Measurements from ENCODE around the gene USP4. TPM values are rescaled to one million over a fixed set of nuclear protein-coding genes. Genes with fewer than 3 reads are reported as not detected.

The USP4 gene
- total and polyA plus RNA-seq, 4 donors, result 12.5 to 17.7 (median 14.9) TPM

DNA sequence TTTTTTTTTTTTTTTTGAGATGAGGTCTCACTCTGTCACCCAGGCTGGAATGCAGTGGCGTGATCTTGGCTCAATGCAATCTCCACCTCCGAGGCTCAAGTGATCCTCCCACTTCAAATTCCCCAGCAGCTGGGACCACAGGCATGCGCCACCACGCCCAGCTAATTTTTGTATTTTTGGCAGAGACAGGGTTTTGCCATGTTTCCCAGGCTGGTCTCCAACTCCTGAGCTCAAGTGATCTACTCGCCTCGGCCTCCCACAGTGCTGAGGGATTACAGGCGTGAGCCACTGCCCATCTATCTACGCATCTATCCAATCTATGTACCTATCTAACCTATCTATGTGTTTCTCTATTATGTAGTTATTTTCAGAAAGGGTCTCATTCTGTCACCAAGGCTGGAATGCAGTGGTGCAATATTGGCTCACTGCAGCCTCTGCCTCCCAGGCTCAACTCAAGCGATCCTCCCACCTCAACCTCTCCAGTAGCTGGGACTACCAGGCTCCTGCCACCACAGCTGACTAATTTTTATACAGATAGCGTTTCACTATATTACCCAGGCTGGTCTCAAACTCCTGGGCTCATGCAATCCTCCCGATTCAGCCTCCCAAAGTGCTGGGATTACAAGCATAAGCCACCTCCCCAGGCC is 38.5 kb upstream of the USP4 start (continued):
- TF ChIP-seq SP1 (IDR thresholded peaks at IDR 0.05) (no peak), ATF3 (IDR thresholded peaks at IDR 0.05) (no peak), MAX (IDR thresholded peaks at IDR 0.05) (no peak), RAD21 (IDR thresholded peaks at IDR 0.05) (no peak), FOXA2 (IDR thresholded peaks at IDR 0.05) (no peak)

GRCh38 chr3:49377483-49377882 is 37.6 kb upstream of the USP4 start:
- 94% methylated on average over 1 of the region's 1 CpG for WGBS
- Histone ChIP-seq H3K36me3 (ENCODE audit: control insufficient read depth in 4 of 4, insufficient read depth in 3 of 4, low read depth in 1 of 4, low read length in 3 of 4) (peaks cover 4 to 23% (median 20%) of the 10 kb centered on the region in 4 donors), H3K9ac (ENCODE audit: low read depth in 1 of 2, low read length in 2 of 2) (no peak overlapping the region), H3K9me3 (ENCODE audit: control insufficient read depth in 4 of 4, low read length in 3 of 4) (peaks cover 0 to 3% (median 0%) of the 10 kb centered on the region in 4 donors), H3K4me1 (ENCODE audit: control insufficient read depth in 4 of 4, insufficient read depth in 4 of 4, low read length in 3 of 4) (peaks cover 0 to 3% (median 0%) of the 10 kb centered on the region in 4 donors), H3K4me3 (ENCODE audit: low read depth in 1 of 3, low read length in 3 of 3) (no peak overlapping the region), H3K27ac (ENCODE audit: low read depth in 1 of 2, low read length in 2 of 2) (no peak overlapping the region), H3K27me3 (ENCODE audit: control insufficient read depth in 4 of 4, insufficient read depth in 4 of 4, low read length in 3 of 4) (no peaks in the 10 kb centered on the region)
- no peak for DNase-seq (ENCODE audit: low spot score)
- no peak for TF ChIP-seq HNF4A (conservative IDR thresholded peaks at IDR 0.05)
- TF ChIP-seq, protein P1, sequence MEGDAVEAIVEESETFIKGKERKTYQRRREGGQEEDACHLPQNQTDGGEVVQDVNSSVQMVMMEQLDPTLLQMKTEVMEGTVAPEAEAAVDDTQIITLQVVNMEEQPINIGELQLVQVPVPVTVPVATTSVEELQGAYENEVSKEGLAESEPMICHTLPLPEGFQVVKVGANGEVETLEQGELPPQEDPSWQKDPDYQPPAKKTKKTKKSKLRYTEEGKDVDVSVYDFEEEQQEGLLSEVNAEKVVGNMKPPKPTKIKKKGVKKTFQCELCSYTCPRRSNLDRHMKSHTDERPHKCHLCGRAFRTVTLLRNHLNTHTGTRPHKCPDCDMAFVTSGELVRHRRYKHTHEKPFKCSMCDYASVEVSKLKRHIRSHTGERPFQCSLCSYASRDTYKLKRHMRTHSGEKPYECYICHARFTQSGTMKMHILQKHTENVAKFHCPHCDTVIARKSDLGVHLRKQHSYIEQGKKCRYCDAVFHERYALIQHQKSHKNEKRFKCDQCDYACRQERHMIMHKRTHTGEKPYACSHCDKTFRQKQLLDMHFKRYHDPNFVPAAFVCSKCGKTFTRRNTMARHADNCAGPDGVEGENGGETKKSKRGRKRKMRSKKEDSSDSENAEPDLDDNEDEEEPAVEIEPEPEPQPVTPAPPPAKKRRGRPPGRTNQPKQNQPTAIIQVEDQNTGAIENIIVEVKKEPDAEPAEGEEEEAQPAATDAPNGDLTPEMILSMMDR (IDR thresholded peaks at IDR 0.05; ENCODE audit: low read depth, low read length, missing input control), result no peak
- no peak for TF ChIP-seq SP1 (IDR thresholded peaks at IDR 0.05)
- TF ChIP-seq JUND (IDR thresholded peaks at IDR 0.05), result no peak
- TF ChIP-seq EGR1 (IDR thresholded peaks at IDR 0.05; ENCODE audit: low read depth in 2 of 2), result no peak
- TF ChIP-seq HNF4G (IDR thresholded peaks at IDR 0.05), result no peak
- no peak for TF ChIP-seq TAF1 (conservative IDR thresholded peaks at IDR 0.05)
- TF ChIP-seq ZBTB33 (IDR thresholded peaks at IDR 0.05), result no peak
- no peak for TF ChIP-seq ATF3 (IDR thresholded peaks at IDR 0.05)
- TF ChIP-seq FOXA1 (IDR thresholded peaks at IDR 0.05), result no peak
- no peak for TF ChIP-seq RXRA (IDR thresholded peaks at IDR 0.05)
- TF ChIP-seq GABPA (IDR thresholded peaks at IDR 0.05 in 1 of 2, conservative IDR thresholded peaks at IDR 0.05 in 1 of 2), result no peak
- TF ChIP-seq FOXA2 (IDR thresholded peaks at IDR 0.05), result no peak

DNA sequence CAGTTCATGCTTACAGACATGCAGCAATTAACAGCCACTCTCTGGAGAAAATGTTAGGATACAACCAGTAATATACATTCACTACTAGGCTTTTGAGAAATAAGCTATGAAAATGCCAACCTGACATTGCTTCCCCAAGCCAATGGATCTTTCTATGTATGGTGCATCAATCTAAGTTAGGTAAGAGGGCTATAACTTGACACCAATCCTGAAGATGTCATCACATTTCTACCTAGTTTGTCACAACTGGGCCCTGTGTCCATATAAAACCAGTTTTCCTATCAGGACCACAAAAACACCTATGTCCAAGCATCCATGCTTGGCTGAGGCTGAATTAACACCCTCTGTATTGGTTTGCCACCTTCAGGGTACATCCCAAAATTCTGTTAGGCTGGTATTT is 32.1 kb upstream of the USP4 start:
- Histone ChIP-seq H3K9me3 (ENCODE audit: control insufficient read depth in 4 of 4, low read length in 3 of 4) (no peaks in the 10 kb centered on the region), H3K36me3 (ENCODE audit: control insufficient read depth in 4 of 4, insufficient read depth in 3 of 4, low read depth in 1 of 4, low read length in 3 of 4) (peaks cover 11 to 38% (median 32%) of the 10 kb centered on the region in 4 donors), H3K27me3 (ENCODE audit: control insufficient read depth in 4 of 4, insufficient read depth in 4 of 4, low read length in 3 of 4) (no peaks in the 10 kb centered on the region), H3K9ac (ENCODE audit: low read depth in 1 of 2, low read length in 2 of 2) (no peak overlapping the region), H3K4me3 (ENCODE audit: low read depth in 1 of 3, low read length in 3 of 3) (no peak overlapping the region), H3K4me1 (ENCODE audit: control insufficient read depth in 4 of 4, insufficient read depth in 4 of 4, low read length in 3 of 4) (peaks cover 0 to 3% (median 0%) of the 10 kb centered on the region in 4 donors), H3K27ac (ENCODE audit: low read depth in 1 of 2, low read length in 2 of 2) (no peak overlapping the region)
- no peak for DNase-seq (ENCODE audit: low spot score)
- TF ChIP-seq YY1 (IDR thresholded peaks at IDR 0.05), result no peak
- TF ChIP-seq GABPA (IDR thresholded peaks at IDR 0.05 in 1 of 2, conservative IDR thresholded peaks at IDR 0.05 in 1 of 2), result no peak
- TF ChIP-seq JUND (IDR thresholded peaks at IDR 0.05), result no peak
- TF ChIP-seq RAD21 (IDR thresholded peaks at IDR 0.05), result no peak
- TF ChIP-seq TAF1 (conservative IDR thresholded peaks at IDR 0.05), result no peak
- no peak for TF ChIP-seq SP1 (IDR thresholded peaks at IDR 0.05)
- TF ChIP-seq ATF3 (IDR thresholded peaks at IDR 0.05), result no peak
- TF ChIP-seq NR2F2 (IDR thresholded peaks at IDR 0.05), result no peak
- TF ChIP-seq FOXA1 (IDR thresholded peaks at IDR 0.05), result no peak
- TF ChIP-seq ZBTB33 (IDR thresholded peaks at IDR 0.05), result no peak
- TF ChIP-seq FOXA2 (IDR thresholded peaks at IDR 0.05), result no peak
- TF ChIP-seq, protein P2, sequence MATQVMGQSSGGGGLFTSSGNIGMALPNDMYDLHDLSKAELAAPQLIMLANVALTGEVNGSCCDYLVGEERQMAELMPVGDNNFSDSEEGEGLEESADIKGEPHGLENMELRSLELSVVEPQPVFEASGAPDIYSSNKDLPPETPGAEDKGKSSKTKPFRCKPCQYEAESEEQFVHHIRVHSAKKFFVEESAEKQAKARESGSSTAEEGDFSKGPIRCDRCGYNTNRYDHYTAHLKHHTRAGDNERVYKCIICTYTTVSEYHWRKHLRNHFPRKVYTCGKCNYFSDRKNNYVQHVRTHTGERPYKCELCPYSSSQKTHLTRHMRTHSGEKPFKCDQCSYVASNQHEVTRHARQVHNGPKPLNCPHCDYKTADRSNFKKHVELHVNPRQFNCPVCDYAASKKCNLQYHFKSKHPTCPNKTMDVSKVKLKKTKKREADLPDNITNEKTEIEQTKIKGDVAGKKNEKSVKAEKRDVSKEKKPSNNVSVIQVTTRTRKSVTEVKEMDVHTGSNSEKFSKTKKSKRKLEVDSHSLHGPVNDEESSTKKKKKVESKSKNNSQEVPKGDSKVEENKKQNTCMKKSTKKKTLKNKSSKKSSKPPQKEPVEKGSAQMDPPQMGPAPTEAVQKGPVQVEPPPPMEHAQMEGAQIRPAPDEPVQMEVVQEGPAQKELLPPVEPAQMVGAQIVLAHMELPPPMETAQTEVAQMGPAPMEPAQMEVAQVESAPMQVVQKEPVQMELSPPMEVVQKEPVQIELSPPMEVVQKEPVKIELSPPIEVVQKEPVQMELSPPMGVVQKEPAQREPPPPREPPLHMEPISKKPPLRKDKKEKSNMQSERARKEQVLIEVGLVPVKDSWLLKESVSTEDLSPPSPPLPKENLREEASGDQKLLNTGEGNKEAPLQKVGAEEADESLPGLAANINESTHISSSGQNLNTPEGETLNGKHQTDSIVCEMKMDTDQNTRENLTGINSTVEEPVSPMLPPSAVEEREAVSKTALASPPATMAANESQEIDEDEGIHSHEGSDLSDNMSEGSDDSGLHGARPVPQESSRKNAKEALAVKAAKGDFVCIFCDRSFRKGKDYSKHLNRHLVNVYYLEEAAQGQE (IDR thresholded peaks at IDR 0.05), result no peak
- TF ChIP-seq HNF4A (conservative IDR thresholded peaks at IDR 0.05), result no peak

All from liver (tissue), 9 donors.